HUDEP-2 (cell line): ENCODE results near the gene GTF2H2C_2.
"Not testable (repeated sequence)": the region's sequence is repeated elsewhere in the genome, so short reads cannot be mapped to it uniquely, and the experiment has no call there.

Source experiments
- DNase-seq, 76 experiments: peaks; one replicate each; lab custom pipeline; 2025; ENCODE audit not compliant: unreplicated experiment in 76 of 76; lab: John Stamatoyannopoulos, UW

The GTF2H2C_2 gene

GRCh38 chr5:70415117-70415516, at the start of gene GTF2H2C_2:
GTF2H2C_2 (plus strand) TSS chr5:70415368.
- DNase-seq = not testable (repeated sequence)

- not testable (repeated sequence) for DNase-seq
Observed at GRCh38 chr5:70400984-70401686, 14.0 kb upstream of the GTF2H2C_2 start.

- not testable (repeated sequence) for DNase-seq
Observed at GRCh38 chr5:70421322-70421721, 6.2 kb downstream of the GTF2H2C_2 start.

- DNase-seq = not testable (repeated sequence)
Observed at GRCh38 chr5:70423215-70423614, 8.0 kb downstream of the GTF2H2C_2 start.

- DNase-seq = not testable (repeated sequence)
Observed at GRCh38 chr5:70438518-70438917, 23.4 kb downstream of the GTF2H2C_2 start.

GRCh38 chr5:70449565-70449964, 34.4 kb downstream of the GTF2H2C_2 start:
- not testable (repeated sequence) for DNase-seq

- not testable (repeated sequence) for DNase-seq
Observed at GRCh38 chr5:70451249-70451984, 36.2 kb downstream of the GTF2H2C_2 start.

- DNase-seq = not testable (repeated sequence)
Observed at GRCh38 chr5:70457093-70457492, 41.9 kb downstream of the GTF2H2C_2 start.

- DNase-seq = not testable (repeated sequence)
Observed at GRCh38 chr5:70459188-70459587, 44.0 kb downstream of the GTF2H2C_2 start.

GRCh38 chr5:70461984-70462383, 46.8 kb downstream of the GTF2H2C_2 start:
- not testable (repeated sequence) for DNase-seq

- not testable (repeated sequence) for DNase-seq
Observed at GRCh38 chr5:70464019-70464637, 49.0 kb downstream of the GTF2H2C_2 start.

GRCh38 chr5:70469926-70470509, 54.9 kb downstream of the GTF2H2C_2 start:
- DNase-seq = not testable (repeated sequence)
